Measurements from ENCODE around the gene C2orf74.
"Not testable (repeated sequence)": the region's sequence is repeated elsewhere in the genome, so short reads cannot be mapped to it uniquely, and the experiment has no call there.

Gene C2orf74

DNA sequence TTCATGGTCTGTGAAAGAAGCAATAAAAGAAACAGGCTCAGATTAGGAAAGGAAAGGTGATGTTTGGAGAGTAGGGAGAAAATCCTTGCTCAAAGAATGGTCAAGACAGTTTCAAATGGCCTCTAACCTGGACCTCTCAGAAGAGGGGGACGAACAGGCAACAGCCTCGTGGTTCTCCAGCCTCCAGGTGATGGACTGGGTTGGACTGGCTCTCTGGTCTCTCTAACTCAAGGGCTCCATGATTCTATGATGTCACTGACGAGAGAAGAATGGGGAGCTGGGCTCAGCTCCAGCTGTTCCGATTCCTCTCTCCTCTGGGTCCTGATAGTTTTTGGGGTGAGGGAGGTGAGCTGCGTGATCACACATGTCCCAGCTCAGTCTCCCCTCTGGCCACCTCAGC, at the start of gene C2orf74:
TSS of gene C2orf74 (plus strand) at position 301 of the 400 bp plus-strand sequence. CDS start 327 bp downstream, outside the sequence.
- no peak for DNase-seq

DNA sequence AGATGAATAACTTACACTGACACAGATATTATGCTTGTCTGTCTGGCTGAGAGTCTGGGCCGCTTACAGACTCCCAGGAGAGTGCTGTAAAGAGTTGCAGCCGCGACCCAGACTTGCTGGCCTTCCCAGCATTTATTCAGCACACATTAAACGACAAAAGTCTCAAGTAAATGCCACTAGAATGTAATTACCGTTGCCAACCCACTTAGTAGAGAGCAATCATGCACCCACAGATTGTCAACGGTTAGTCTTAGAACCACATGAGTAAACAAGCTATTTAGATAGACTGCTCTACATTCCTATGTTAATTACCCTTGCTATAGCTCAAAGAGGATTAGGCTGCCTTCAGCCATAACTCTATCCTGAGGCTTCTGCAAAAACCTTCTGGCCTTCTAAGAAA, 47.8 kb upstream of the C2orf74 start:
- no peak for DNase-seq

DNA sequence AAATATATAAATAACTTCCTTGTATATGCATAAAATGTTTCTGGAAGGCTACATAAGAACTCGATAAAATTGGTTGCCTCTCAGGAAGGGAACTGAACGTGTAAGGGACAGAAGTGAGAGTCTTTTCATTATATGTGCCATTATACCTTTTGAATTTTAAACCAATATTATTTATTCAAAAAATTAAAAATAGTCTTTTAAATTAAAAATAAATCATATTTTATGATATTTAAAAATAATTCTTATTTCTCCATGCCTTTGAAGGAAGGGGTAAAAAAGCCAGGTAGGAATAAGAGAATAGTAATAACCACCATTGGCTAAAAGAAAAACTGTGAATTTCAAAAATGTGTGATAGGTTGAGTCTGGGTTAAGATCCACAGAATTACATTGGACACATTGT, 45.7 kb upstream of the C2orf74 start:
- DNase-seq: no peak

- no peak for DNase-seq
Measured at GRCh38 chr2:61117534-61117933, 44.5 kb upstream of the C2orf74 start.

GRCh38 chr2:61125123-61125710, 36.8 kb upstream of the C2orf74 start:
- DNase-seq: no peak

- DNase-seq: no peak
Measured at GRCh38 chr2:61125798-61126197, 36.2 kb upstream of the C2orf74 start.

DNA sequence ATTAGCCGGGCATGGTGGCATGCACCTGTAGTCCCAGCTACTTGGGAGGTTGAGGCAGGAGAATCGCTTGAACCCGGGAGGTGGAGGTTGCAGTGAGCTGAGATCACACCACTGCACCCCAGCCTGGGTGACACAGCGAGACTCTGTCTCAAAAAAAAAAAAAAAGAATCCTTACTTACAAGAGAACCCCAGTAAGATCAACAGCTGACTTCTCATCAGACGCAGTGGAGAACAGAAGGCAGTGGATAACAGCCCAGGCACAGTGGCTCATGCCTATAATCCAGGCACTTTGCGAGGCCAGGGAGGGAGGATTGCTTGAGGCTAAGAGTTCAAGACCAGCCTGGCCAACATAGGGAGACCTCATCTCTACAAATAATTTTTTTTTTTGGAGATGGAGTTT, 33.9 kb upstream of the C2orf74 start:
- DNase-seq: not testable (repeated sequence)

DNA sequence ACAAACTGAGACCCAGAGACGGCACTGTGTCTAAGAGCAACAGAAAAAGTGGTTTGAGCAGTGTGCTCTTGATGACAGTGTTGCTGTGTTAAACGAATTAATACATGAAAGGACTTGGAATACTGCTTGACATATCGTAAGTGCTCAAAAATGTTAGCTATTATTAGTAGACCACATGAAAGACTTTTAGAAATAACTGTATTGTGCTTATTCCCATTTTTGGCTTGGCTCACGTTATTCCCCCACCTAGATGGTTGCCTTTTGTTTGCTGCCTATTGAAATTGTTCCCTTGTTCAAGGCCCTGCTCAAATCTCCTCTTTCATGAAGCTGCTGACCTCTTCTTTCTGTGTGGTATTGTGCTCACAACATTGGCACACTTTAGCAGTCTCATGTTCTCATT, 27.8 kb upstream of the C2orf74 start:
- no peak for DNase-seq

DNA sequence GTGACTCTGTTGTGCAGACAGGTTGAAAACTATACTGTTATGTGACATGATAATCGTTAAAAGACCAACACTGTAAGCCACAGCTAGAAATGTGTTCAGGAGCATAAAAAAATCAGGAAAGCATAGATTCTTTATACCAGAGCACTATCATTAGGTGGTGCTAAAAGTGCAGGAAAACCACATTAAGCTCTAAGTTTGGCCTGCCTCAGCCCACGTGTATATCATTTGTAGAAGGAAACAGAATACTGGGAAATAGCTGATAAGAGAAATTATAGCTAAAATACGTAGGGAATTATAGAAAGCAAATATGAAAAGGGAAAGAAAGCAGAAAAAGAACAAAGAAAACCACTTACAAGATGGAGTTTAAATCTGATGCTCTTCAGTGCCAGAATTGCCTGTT, 26.5 kb upstream of the C2orf74 start:
- no peak for DNase-seq

DNA sequence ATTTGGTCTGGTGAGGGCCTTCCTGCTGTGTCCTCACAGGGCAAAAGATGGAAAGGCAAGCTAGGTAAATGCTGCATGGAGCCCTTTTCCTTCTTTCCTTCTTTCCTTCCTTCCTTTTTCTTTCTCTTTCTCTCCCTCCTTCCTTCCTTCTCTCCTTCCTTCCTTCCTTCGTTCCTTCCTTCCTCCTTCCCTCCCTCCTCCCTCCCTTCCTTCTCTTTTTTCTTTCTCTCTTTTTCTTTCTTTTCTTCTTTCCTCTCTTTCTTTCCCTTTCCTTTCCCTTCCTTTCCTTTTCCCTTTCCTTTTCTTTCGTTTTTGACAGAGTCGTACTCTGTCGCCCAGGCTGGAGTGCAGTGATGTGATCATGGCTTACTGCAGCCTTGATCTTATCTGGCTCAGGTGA, 23.1 kb upstream of the C2orf74 start:
- DNase-seq: no peak

DNA sequence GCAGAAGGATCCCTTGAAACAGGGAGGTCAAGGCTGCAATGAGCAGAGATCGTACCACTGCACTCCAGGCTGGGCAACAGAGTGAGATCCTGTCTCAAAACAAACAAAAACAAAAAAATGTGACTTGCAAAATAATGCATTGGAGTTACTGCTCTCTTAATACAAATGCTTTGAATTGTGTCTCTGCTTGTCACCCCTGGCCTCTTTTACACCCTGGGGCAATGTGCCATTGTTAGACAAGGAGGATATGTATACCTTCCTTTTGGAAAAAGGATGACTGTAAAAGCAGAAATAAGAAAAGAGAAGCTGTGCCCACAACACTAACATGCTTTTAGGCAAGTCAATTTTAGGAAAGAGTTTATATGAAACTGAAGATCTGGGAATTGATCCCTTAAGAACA, 20.8 kb upstream of the C2orf74 start:
- DNase-seq: no peak

DNA sequence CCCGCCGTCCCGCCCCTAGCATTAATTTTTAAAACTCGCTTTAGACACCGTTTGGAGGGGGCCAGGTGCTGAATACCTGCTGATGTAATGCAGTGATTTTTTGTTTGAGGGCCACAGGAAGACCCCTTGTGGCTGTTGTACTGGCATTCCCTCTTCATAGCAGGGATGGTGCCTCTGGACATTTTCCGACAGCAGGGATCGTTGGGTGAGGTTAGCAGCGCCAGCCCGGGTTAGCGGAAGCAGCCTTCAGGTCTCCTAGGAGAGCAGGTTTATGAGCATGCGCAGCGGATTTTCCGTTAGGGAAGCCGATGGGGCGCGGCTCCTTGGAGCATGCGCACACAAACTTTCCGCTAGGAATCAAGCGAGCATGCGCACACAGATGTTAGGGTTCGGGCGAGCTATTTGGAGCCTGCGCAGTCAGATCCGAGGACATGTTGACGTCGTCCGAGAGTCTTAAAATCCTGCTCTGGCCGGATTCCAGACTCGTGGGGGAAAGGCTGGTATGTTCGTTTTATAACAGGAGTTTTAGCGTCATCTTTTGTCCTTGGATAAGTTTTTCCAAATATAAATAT, 17.2 kb upstream of the C2orf74 start:
- peak; percentile 90 for DNase-seq

DNA sequence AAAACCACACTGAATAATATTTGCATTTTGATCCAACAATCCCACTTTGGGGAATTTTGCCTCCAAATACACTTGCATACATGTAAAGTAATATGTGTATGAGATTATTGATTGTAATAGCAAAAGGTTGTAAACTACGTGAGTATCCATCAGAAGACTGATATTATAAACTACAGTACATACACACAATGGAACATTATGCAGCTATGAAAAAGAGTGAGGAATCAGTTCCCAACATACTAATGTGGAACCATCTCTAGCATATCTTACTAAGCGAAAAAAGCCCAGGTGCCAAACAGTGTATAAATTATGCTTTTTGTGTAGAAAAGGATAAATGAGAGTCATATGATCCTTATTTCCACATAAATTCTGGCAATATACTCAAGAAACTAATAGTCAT, 16.0 kb upstream of the C2orf74 start:
- no peak for DNase-seq

- not testable (repeated sequence) for DNase-seq
Measured at GRCh38 chr2:61148091-61148490, 13.9 kb upstream of the C2orf74 start.

GRCh38 chr2:61149074-61149473, 12.9 kb upstream of the C2orf74 start:
- no peak for DNase-seq

DNA sequence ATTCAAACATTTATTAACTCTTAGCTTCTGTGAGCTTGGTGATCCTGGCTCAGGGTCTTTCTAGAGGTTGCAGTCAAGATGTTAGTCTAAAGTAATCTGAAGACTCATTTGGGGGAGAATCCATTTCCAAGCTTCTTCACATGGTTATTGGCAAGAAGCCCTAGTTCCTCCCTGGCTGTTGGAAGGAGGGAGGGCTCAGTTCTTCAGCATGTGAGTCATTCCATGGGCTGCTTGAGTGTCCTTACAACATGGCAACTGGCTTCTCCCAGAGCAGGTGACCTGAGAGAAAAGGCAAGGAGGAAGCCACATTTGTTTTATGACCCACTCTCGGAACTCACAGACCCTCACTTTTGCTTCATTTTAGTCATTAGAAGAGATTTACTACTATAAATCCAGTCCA, 10.6 kb upstream of the C2orf74 start:
- no peak for DNase-seq

DNA sequence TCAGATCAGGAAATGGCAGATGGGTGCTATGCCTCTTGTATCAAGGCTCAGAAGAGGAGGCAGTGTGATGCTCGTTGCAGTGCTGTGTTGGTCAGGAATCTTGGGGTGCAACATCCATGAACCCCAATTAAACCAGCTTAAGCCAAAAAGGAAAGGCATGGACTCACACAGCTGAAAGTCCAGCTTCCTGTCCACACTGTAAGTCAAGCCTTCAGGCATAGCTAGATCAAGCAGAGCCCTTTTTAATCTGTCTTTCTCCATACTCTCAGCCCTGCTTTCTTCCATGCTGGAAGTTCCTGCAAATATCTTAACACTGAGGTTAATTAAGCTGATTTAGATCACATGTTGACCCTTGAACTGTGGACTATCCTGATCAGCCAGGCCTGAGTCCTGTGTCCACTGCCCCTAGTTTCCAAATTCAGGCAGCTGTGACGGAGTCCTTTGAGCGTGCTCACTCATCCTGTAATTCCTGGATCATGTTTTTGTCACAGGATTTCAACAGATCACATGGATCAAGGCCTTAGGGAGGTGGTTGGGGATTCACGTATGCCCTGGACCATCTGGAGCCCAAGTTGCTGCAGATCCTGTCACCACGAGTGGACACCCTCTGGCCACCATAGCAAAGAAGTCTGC, 4.5 kb upstream of the C2orf74 start:
- DNase-seq: no peak

DNA sequence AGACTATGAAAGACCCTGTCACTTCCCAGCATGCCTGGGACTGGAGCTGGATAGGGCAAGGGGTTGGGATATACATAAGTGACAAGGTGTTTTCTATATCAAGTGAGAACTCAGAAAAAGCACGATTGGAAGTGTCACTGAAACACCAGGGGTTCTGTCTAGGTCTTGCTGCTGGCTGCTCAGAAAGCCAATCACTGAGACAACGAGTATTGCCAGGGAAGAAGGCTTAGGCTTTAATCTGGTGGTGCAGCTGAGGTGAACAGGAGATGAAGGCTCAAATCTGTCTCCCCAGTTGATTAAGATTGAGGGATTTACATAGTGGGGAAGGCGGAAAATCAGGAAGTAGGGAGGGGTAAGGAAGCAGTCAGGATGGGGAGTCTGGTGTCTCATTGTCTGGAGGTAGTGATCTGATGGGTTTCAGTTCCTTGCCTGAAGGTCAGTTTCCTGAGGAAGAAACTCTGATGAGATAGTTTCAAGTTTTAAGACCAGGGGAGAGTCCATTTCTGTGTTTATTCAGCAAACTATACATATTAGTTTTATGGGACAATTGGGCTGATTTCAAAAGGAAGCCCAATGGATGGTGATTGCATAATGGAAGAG, 3.5 kb upstream of the C2orf74 start:
- no peak for DNase-seq

- DNase-seq: no peak
Measured at GRCh38 chr2:61162721-61163120, 733 bp downstream of the C2orf74 start.

DNA sequence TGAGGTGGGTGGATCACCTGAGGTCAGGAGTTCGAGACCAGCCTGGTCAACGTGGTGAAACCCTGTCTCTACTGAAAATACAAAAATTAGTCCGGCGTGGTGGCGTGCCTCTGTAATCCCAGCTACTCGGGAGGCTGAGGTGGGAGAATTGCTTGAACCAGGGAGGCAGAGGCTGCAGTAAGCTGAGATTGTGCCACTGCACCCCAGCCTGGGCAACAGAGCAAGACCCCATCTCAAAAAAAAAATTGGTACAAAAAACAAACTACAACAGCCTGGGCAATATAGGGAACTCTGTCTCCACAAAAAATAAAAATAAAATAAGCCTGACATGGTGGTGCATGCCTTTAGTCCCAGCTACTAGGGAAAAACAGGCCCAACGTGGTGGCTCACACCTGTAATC, 3.1 kb downstream of the C2orf74 start:
- DNase-seq: not testable (repeated sequence)

DNA sequence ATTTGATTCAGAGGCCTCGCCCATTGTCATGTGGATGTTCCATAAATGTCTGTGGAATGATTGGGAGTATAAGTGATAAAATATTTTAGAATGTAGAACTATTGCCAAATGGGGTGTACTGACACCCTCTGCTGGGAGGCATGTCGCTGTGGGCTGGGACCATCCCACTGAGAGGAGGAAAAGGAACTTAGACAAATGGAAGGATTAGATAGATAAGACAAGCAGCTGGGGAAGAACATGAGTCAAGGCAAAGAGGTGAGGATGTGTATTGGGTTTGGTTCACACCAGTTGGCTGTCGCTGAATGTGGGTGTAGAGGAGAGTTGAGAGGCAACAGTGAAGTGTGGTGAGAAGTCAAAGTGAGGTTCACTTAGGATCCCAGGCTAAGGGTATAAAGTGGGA, 4.0 kb downstream of the C2orf74 start:
- no peak for DNase-seq

DNA sequence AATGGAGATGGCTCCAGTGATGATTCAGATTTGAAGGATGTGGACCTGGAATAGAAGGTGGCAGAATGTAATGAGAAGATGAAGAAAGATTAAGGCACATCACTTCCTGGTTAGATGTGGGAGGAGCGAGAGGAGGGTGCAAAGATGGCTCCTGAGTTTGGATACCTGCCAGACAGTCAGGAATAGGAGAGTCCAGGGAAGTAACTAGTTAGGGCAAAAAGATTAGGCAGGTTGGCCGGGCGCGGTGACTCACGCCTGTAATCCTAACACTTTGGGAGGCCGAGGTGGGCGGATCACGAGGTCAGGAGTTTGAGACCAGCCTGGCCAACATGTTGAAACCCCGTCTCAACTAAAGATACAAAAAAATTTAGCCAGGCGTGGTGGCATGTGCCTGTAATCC, 5.6 kb downstream of the C2orf74 start:
- DNase-seq: no peak

GRCh38 chr2:61172671-61173070, 10.7 kb downstream of the C2orf74 start:
- no peak for DNase-seq

GRCh38 chr2:61173116-61173515, 11.1 kb downstream of the C2orf74 start:
- no peak for DNase-seq

All from GOT3 (cell line).